Measurements from ENCODE around the gene ADAM12. TPM values are rescaled to one million over a fixed set of nuclear protein-coding genes. Genes with fewer than 3 reads are reported as not detected.
A peak's percentile ranks its signal among the peaks of the same experiment; 100 is the strongest.

ADAM12 gene
- polyA plus RNA-seq, 1 experiment = 8.6 TPM

DNA sequence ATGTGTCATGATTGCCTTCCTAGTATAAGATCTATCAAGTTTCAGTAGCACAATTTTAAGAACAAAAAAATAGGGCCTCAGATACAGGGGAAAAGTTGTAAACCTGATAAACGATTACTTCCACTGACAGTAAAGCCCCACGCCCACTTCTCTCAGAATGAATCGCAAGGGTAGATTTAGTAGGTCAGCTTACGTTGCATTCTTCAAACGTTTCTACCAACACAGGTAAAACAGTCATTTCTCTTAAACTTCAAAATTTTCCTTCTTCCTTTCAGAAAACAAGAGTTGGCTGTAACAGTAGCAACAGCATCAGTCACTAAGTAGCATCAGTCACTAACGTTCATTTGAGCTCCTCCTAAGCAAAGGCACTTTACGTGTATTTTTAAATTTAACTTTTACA is 221.5 kb downstream of the ADAM12 start:
- TF ChIP-seq, protein P1, sequence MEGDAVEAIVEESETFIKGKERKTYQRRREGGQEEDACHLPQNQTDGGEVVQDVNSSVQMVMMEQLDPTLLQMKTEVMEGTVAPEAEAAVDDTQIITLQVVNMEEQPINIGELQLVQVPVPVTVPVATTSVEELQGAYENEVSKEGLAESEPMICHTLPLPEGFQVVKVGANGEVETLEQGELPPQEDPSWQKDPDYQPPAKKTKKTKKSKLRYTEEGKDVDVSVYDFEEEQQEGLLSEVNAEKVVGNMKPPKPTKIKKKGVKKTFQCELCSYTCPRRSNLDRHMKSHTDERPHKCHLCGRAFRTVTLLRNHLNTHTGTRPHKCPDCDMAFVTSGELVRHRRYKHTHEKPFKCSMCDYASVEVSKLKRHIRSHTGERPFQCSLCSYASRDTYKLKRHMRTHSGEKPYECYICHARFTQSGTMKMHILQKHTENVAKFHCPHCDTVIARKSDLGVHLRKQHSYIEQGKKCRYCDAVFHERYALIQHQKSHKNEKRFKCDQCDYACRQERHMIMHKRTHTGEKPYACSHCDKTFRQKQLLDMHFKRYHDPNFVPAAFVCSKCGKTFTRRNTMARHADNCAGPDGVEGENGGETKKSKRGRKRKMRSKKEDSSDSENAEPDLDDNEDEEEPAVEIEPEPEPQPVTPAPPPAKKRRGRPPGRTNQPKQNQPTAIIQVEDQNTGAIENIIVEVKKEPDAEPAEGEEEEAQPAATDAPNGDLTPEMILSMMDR (IDR thresholded peaks at IDR 0.05; ENCODE audit: insufficient read depth, low read depth, low read length) = no peak
- POLR2A ChIA-PET = no interaction called here
- H3K27me3 ChIP-seq (ENCODE audit: control insufficient read depth, insufficient read depth, low read length) = no peaks in the 10 kb centered on the region
- no peak for DNase-seq (ENCODE audit: low read depth)
- no peak overlapping the region for H3K4me3 ChIP-seq (ENCODE audit: low read depth, low read length)
- H3K36me3 ChIP-seq (ENCODE audit: control insufficient read depth, insufficient read depth, low read length) = no peaks in the 10 kb centered on the region
- CTCF ChIA-PET = no interaction called here

DNA sequence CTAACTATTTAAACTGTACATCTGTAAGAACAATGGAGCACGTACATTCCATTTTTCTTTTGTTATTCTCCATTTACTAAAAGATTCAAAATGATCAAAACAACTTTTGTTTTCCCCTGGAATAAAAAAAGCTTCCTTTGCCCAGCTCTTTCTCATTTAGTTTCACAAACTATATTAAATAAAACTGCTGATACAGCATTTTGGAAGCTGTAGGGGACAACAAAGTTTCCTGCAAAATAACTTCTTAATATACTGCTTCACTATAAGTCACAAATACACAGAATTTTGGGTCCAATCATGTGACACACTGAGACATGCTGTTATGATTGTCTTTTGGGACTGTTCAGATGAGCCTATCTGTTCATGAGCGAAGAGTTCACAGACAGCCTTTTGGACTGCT is 222.4 kb downstream of the ADAM12 start:
- ChIA-PET POLR2A (no interaction called here), CTCF (no interaction called here)
- TF ChIP-seq, protein P1 (IDR thresholded peaks at IDR 0.05; ENCODE audit: insufficient read depth, low read depth, low read length) = no peak
- no peak for DNase-seq (ENCODE audit: low read depth)
- no peak overlapping the region for H3K4me3 ChIP-seq (ENCODE audit: low read depth, low read length)
- H3K36me3 ChIP-seq (ENCODE audit: control insufficient read depth, insufficient read depth, low read length) = no peaks in the 10 kb centered on the region
- no peaks in the 10 kb centered on the region for H3K27me3 ChIP-seq (ENCODE audit: control insufficient read depth, insufficient read depth, low read length)

DNA sequence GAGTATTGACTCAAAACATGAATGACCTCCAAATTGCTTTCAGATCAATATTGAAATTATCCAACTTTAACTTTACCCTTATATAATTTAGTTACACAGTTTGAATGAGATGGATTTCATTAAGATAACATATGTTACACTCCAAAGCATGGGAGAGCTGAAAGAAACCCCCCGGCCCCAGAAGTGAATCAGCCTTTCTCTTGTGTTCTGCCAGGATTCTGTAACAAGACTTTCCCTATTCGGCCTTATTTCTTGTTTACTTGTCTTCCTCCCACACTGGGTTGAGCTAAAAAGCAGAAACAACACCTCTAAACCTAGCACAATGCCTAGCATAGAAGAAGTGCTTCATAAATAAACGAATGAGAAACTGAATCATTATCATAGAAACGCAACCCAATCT is 224.8 kb downstream of the ADAM12 start:
- Histone ChIP-seq H3K36me3 (ENCODE audit: control insufficient read depth, insufficient read depth, low read length) (no peaks in the 10 kb centered on the region), H3K27me3 (ENCODE audit: control insufficient read depth, insufficient read depth, low read length) (no peaks in the 10 kb centered on the region), H3K4me3 (ENCODE audit: low read depth, low read length) (no peak overlapping the region)
- ChIA-PET CTCF (no interaction called here), POLR2A (no interaction called here)
- TF ChIP-seq, protein P1 (IDR thresholded peaks at IDR 0.05; ENCODE audit: insufficient read depth, low read depth, low read length) = no peak
- no peak for DNase-seq (ENCODE audit: low read depth)

DNA sequence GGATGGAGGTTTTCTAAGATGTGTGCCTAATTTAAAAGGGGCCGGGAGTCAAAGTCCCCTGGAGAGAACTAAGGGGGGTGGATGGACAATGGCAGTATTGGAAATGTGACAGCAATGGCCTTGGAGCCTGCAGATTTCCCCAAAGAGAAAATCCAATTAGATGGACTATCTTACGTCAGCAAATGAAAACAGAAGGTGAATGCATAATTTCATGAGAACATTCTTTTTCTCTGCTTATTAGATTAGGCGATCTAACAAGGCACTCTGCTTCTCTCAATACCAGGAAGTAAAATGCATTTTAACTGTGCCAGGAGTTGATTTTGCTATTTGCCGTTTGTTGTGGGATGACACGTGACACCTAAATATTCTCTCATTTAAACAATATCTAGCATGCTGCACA is 226.6 kb downstream of the ADAM12 start:
- DNase-seq (ENCODE audit: low read depth) = no peak
- ChIA-PET POLR2A (no interaction called here), CTCF (no interaction called here)
- Histone ChIP-seq H3K4me3 (ENCODE audit: low read depth, low read length) (no peak overlapping the region), H3K36me3 (ENCODE audit: control insufficient read depth, insufficient read depth, low read length) (no peaks in the 10 kb centered on the region), H3K27me3 (ENCODE audit: control insufficient read depth, insufficient read depth, low read length) (no peaks in the 10 kb centered on the region)
- TF ChIP-seq, protein P1 (IDR thresholded peaks at IDR 0.05; ENCODE audit: insufficient read depth, low read depth, low read length) = no peak

DNA sequence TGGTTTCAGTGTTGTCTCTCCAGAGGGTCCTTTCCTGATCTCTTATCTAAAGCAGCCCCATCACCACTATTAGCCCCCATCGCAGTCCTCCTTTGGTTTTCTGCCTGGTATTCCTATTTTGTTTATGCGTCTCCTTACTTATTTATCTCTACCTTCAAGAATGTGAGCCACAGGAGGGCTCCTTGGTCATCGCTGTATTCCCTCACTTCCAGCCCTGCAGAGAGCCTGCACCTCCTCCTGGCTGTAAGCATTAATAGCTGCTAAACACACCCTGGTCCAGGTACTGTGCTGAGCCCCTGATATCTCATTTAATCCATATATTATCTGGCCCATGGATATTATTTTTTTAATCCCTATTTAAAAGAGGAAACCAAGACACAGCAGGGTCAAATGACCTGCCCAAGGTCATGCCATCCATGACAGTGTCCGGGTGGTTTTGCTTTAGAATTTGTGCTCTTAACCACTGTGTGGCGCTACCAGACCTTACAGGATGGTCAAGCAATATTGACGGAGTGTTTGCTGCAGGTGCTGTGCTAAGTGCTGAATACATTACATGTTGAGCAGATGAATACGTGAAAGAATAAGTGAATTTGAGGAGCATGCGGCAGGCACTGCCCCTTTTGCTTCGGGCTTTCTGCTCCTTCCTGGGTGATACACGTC is 227.2 kb downstream of the ADAM12 start:
- ChIA-PET POLR2A (no interaction called here), CTCF (interaction anchor here (1.1 kb wide), 1 partner anchor 9 kb away, joined by 4 read pairs; no protein-coding TSS in a partner anchor)
- no peaks in the 10 kb centered on the region for H3K27me3 ChIP-seq (ENCODE audit: control insufficient read depth, insufficient read depth, low read length)
- no peak for DNase-seq (ENCODE audit: low read depth)
- TF ChIP-seq, protein P1 (IDR thresholded peaks at IDR 0.05; ENCODE audit: insufficient read depth, low read depth, low read length) = 0 out of 2 replicates have a peak, but pooled peaks have one; percentile 16
- H3K4me3 ChIP-seq (ENCODE audit: low read depth, low read length) = no peak overlapping the region
- no peaks in the 10 kb centered on the region for H3K36me3 ChIP-seq (ENCODE audit: control insufficient read depth, insufficient read depth, low read length)
